GM18870 (cell line): ENCODE data around the gene LYST.
"Not testable (repeated sequence)": the region's sequence is repeated elsewhere in the genome, so short reads cannot be mapped to it uniquely, and the experiment has no call there.

Source experiments
- ATAC-seq: cut with Tn5 transposase; IDR thresholded peaks from one replicate; pipeline ENCODE4 v1.9.1; 2021; ENCODE audit warnings: moderate library complexity; ENCODE audit not compliant: unreplicated experiment

Gene LYST

GRCh38 chr1:235642011-235642942 is 224.4 kb downstream of the LYST start:
- peak; percentile 47 for ATAC-seq

- ATAC-seq: no peak
These were observed 226.1 kb downstream of the LYST start for GRCh38 chr1:235640580-235640979.

GRCh38 chr1:235639226-235640205 is 227.2 kb downstream of the LYST start:
- ATAC-seq: no peak

GRCh38 chr1:235638612-235639011 is 228.1 kb downstream of the LYST start:
- not testable (repeated sequence) for ATAC-seq

- no peak for ATAC-seq
These were observed 228.8 kb downstream of the LYST start for GRCh38 chr1:235637756-235638534.

- ATAC-seq: no peak
These were observed 230.6 kb downstream of the LYST start for GRCh38 chr1:235635938-235636662.

GRCh38 chr1:235632506-235633401 is 234.0 kb downstream of the LYST start:
- peak; percentile 78 for ATAC-seq

GRCh38 chr1:235631816-235632215 is 234.9 kb downstream of the LYST start:
- ATAC-seq: no peak

GRCh38 chr1:235628316-235629005 is 238.2 kb downstream of the LYST start:
- ATAC-seq: no peak

- no peak for ATAC-seq
These were observed 240.9 kb downstream of the LYST start for GRCh38 chr1:235625831-235626230.

- no peak for ATAC-seq
These were observed 241.4 kb downstream of the LYST start for GRCh38 chr1:235625340-235625739.

GRCh38 chr1:235624721-235625333 is 241.9 kb downstream of the LYST start:
- no peak for ATAC-seq

GRCh38 chr1:235622936-235623779 is 243.5 kb downstream of the LYST start:
- ATAC-seq: no peak

- not testable (repeated sequence) for ATAC-seq
These were observed 247.6 kb downstream of the LYST start for GRCh38 chr1:235619149-235619548.

- no peak for ATAC-seq
These were observed 248.9 kb downstream of the LYST start for GRCh38 chr1:235617808-235618207.

GRCh38 chr1:235617140-235617539 is 249.6 kb downstream of the LYST start:
- ATAC-seq: no peak

- ATAC-seq: no peak
These were observed 252.2 kb downstream of the LYST start for GRCh38 chr1:235614442-235614954.
